Measurements from ENCODE around the gene C6orf89.

C6orf89 gene

GRCh38 chr6:36971921-36972673, 86.3 kb downstream of the C6orf89 start:
- DNase-seq = no peak

GRCh38 chr6:36973190-36973589, 87.4 kb downstream of the C6orf89 start:
- no peak for DNase-seq

GRCh38 chr6:36973647-36974046, 87.9 kb downstream of the C6orf89 start:
- no peak for DNase-seq

GRCh38 chr6:36975231-36976006, 89.7 kb downstream of the C6orf89 start:
- DNase-seq = no peak

- no peak for DNase-seq
Measured at GRCh38 chr6:36976007-36976264, 90.2 kb downstream of the C6orf89 start.

GRCh38 chr6:36976509-36976908, 90.8 kb downstream of the C6orf89 start:
- no peak for DNase-seq

GRCh38 chr6:36976931-36977330, 91.2 kb downstream of the C6orf89 start:
- no peak for DNase-seq

GRCh38 chr6:36977470-36977941, 91.8 kb downstream of the C6orf89 start:
- DNase-seq = no peak

Data from activated CD4-positive, alpha-beta T cell treated with anti-CD3 and anti-CD28 coated beads for 48 hours (primary cell).